Measurements from ENCODE around the gene THPO. TPM values are rescaled to one million over a fixed set of nuclear protein-coding genes. Genes with fewer than 3 reads are reported as not detected.

The THPO gene
- total and polyA plus RNA-seq, 9 of the 15 experiments (the other 6 are each of a cell fraction or from before 2014, with no cell fraction given) = 0.11 to 1.1 (median 0.35) TPM; not detected in 1

DNA sequence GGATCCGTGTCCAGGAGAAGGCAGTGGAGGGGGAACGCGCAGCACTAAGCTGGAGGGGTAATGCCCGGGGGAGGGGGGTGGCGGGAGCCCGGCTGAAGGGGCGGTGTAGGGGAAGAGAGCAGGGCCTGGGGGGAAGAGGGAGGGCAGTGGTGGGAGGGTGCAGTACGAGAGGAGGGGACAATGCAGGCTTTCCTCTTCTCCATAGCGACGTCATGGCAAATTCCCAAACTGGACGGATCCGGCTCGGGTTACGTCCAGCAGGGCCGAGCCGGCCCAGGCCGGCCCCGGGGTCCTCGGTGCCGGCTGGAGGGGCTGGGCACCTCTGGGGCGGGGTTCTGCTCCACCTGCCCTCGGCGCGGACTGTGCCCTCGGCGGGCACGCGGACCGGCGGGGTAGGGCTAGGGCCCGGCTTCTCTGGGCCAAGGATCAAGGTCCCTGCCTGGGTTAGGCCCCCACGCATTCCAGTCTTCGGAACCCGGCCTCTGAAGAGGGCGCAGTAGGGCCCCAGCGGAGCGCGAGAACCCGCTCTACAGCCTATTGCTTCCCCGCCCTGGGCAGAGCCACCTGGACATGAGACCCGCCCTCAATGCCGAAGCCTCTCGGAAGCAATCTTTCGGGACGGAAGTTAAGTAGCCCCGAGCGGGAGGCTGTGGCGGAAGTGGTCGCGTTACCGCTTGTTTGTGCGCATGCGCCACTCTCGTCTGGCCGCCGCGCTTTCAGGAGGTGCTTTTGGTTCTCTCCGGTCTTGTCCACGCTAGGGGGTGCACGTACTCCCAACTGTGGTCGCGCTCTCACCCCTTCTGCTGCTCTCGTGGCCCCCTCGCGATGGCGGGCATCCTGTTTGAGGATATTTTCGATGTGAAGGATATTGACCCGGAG lies 15.1 kb downstream of the THPO start (continued):
- no peak for TF ChIP-seq FOXA3 (CRISPR knock-in tag; conservative IDR thresholded peaks at IDR 0.05 in 1 of 2, IDR thresholded peaks at IDR 0.05 in 1 of 2)
- no peak for TF ChIP-seq POLR3A (IDR thresholded peaks at IDR 0.05; ENCODE audit: borderline replicate concordance, extremely low read depth, insufficient read depth, insufficient read length)
- TF ChIP-seq LEF1 (IDR thresholded peaks at IDR 0.05) = peak; percentile 79; the same call in 1 of the 2 replicates
- TF ChIP-seq SMARCB1 (IDR thresholded peaks at IDR 0.05; ENCODE audit: insufficient read length, low read depth) = no peak
- no peak for TF ChIP-seq TBL1XR1 (IDR thresholded peaks at IDR 0.05; ENCODE audit: low read length in 2 of 2)
- TF ChIP-seq SIRT6 (IDR thresholded peaks at IDR 0.05; ENCODE audit: low read depth, low read length) = no peak
- TF ChIP-seq ZNF644 (tag; IDR thresholded peaks at IDR 0.05; ENCODE audit: low read depth) = no peak
- TF ChIP-seq, protein P1, sequence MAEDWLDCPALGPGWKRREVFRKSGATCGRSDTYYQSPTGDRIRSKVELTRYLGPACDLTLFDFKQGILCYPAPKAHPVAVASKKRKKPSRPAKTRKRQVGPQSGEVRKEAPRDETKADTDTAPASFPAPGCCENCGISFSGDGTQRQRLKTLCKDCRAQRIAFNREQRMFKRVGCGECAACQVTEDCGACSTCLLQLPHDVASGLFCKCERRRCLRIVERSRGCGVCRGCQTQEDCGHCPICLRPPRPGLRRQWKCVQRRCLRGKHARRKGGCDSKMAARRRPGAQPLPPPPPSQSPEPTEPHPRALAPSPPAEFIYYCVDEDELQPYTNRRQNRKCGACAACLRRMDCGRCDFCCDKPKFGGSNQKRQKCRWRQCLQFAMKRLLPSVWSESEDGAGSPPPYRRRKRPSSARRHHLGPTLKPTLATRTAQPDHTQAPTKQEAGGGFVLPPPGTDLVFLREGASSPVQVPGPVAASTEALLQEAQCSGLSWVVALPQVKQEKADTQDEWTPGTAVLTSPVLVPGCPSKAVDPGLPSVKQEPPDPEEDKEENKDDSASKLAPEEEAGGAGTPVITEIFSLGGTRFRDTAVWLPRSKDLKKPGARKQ (CRISPR knock-in tag; IDR thresholded peaks at IDR 0.05) = no peak
- no peak for TF ChIP-seq ZFP30 (CRISPR knock-in tag; IDR thresholded peaks at IDR 0.05; ENCODE audit: borderline replicate concordance)
- TF ChIP-seq ZNF408 (CRISPR knock-in tag; IDR thresholded peaks at IDR 0.05; ENCODE audit: low read depth) = no peak
- no peak for TF ChIP-seq ZNF780A (CRISPR knock-in tag; IDR thresholded peaks at IDR 0.05)
- TF ChIP-seq, protein P2, sequence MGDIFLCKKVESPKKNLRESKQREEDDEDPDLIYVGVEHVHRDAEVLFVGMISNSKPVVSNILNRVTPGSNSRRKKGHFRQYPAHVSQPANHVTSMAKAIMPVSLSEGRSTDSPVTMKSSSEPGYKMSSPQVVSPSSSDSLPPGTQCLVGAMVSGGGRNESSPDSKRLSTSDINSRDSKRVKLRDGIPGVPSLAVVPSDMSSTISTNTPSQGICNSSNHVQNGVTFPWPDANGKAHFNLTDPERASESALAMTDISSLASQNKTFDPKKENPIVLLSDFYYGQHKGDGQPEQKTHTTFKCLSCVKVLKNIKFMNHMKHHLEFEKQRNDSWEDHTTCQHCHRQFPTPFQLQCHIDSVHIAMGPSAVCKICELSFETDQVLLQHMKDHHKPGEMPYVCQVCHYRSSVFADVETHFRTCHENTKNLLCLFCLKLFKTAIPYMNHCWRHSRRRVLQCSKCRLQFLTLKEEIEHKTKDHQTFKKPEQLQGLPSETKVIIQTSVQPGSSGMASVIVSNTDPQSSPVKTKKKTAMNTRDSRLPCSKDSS (IDR thresholded peaks at IDR 0.05; ENCODE audit: low read depth, partially characterized antibody) = no peak
- TF ChIP-seq, protein P3, sequence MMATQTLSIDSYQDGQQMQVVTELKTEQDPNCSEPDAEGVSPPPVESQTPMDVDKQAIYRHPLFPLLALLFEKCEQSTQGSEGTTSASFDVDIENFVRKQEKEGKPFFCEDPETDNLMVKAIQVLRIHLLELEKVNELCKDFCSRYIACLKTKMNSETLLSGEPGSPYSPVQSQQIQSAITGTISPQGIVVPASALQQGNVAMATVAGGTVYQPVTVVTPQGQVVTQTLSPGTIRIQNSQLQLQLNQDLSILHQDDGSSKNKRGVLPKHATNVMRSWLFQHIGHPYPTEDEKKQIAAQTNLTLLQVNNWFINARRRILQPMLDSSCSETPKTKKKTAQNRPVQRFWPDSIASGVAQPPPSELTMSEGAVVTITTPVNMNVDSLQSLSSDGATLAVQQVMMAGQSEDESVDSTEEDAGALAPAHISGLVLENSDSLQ (IDR thresholded peaks at IDR 0.05) = peak; percentile 50
- no peak for TF ChIP-seq ARHGAP35 (IDR thresholded peaks at IDR 0.05; ENCODE audit: partially characterized antibody)
- TF ChIP-seq ZNF197 (CRISPR knock-in tag; IDR thresholded peaks at IDR 0.05; ENCODE audit: low read depth) = no peak
- TF ChIP-seq, protein P4, sequence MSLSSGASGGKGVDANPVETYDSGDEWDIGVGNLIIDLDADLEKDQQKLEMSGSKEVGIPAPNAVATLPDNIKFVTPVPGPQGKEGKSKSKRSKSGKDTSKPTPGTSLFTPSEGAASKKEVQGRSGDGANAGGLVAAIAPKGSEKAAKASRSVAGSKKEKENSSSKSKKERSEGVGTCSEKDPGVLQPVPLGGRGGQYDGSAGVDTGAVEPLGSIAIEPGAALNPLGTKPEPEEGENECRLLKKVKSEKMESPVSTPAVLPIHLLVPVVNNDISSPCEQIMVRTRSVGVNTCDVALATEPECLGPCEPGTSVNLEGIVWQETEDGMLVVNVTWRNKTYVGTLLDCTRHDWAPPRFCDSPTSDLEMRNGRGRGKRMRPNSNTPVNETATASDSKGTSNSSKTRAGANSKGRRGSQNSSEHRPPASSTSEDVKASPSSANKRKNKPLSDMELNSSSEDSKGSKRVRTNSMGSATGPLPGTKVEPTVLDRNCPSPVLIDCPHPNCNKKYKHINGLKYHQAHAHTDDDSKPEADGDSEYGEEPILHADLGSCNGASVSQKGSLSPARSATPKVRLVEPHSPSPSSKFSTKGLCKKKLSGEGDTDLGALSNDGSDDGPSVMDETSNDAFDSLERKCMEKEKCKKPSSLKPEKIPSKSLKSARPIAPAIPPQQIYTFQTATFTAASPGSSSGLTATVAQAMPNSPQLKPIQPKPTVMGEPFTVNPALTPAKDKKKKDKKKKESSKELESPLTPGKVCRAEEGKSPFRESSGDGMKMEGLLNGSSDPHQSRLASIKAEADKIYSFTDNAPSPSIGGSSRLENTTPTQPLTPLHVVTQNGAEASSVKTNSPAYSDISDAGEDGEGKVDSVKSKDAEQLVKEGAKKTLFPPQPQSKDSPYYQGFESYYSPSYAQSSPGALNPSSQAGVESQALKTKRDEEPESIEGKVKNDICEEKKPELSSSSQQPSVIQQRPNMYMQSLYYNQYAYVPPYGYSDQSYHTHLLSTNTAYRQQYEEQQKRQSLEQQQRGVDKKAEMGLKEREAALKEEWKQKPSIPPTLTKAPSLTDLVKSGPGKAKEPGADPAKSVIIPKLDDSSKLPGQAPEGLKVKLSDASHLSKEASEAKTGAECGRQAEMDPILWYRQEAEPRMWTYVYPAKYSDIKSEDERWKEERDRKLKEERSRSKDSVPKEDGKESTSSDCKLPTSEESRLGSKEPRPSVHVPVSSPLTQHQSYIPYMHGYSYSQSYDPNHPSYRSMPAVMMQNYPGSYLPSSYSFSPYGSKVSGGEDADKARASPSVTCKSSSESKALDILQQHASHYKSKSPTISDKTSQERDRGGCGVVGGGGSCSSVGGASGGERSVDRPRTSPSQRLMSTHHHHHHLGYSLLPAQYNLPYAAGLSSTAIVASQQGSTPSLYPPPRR (CRISPR knock-in tag; IDR thresholded peaks at IDR 0.05; ENCODE audit: borderline replicate concordance) = no peak
- TF ChIP-seq FUS (optimal IDR thresholded peaks at IDR 0.05; ENCODE audit: low read depth, low read length) = no peak

Data from K562 (cell line).